Inferior parietal cortex (tissue), 1 donor: ENCODE measurements around the gene KLHL17.
A peak's percentile ranks its signal among the peaks of the same experiment; 100 is the strongest.

Experiments used
- DNase-seq: peaks from one replicate; pipeline ENCODE4 v3.0.0-alpha.2; 2016; ENCODE audit errors: extremely low spot score

KLHL17 gene

DNA sequence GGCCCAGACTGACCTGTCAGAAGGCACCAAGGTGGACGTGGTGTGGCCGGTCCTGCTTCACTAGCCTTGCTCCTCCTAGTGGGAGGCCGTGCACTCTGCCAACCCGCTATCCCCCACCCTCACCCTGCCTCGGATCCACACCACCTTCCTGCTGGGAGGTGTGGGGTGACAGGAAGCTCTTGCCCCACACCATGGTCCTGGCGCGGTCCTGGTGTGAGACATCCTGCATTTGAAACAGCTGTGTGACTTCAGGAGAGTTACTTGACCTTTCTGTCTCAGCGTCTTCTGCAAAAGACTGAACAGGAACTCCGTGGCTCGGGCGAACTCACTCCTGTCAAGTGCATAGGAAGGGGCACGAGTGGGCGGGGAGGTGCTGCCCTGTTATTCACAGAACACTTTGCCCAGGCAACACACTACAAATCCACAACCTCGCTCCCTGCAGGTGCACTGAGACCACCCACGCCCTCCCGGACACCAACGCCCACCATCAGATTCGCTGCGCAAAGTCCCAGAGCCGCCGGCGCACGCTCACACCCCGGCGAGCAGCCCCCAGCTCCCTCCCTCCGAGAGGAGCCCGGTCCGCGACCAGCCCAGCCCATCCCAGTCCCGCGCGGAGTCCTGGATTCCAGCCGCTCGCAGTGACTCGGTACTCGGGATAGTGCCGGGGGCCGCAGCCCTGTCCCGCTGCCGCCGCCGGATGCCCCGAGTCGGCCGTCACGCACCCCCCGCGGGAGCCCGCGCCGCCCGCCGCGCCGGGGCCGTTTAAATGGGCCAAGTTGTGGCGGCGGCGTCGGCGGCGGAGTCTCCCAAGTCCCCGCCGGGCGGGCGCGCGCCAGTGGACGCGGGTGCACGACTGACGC lies 37.0 kb upstream of the KLHL17 start, which contains the start of gene SAMD11:
SAMD11 (plus strand) TSS at position 793 of the 860 bp plus-strand sequence. CDS start 509 bp downstream, outside the sequence.
- peak; percentile 75 for DNase-seq

DNA sequence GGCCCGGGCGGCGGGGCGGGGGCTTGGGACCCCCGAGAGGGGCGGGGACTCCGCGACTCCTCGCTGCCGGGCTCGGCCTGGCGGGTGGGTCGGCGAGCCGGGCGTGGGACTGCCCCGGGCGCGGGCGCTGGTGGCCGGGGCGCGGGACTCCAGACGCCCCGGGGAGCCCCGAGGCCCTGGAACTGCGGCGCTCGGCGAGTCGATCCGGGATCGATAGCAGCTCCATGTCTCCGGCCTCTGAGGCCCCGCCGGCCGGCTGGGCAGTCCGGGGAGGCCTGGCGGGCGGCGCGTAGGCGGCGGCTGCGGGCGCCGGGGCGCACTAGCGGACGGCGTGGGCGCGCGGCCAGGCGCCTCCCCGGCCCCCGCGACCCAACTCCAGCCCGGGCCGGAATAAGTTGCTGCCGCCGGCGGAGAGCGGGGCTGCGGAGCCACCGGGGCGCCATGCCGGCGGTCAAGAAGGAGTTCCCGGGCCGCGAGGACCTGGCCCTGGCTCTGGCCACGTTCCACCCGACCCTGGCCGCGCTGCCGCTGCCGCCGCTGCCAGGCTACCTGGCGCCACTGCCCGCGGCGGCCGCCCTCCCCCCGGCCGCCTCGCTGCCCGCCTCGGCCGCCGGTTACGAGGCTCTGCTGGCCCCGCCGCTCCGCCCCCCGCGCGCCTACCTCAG lies 36.3 kb upstream of the KLHL17 start:
- no peak for DNase-seq

DNA sequence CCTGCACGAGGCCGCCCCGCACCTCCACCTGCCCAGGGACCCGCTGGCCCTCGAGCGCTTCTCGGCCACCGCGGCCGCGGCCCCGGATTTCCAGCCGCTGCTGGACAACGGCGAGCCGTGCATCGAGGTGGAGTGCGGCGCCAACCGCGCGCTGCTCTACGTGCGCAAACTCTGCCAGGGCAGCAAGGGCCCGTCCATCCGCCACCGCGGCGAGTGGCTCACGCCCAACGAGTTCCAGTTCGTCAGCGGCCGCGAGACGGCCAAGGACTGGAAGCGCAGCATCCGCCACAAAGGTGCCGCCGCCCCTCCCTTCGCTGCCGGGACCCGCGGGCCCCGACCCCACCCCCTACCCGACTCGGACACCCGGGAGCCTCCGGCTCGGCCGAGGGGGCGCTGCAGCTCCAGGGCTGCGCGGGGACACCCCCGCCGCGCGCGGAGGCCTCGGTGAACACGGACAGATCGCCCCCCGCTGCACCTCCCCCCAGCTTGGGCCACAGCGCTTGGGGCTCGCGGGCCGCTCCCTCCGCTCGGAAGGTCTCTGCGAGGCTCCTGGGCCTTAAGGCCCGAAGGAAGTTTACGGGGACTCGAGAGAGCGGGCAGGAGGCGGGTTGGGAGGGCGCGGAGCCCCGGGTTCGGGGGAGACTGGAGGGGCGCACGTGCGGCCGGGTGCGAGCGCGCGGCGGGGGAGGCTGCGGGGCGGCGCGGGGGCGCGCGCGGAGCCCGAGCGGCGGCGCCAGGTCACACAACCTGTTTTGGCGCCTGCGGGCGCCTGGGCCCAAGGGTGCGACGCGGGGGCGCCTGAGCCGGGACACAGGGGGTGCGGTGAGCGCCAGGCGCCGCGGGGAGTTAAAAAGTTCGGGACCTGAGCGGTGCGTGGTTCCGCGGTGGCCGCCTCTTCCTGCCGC lies 35.5 kb upstream of the KLHL17 start:
- no peak for DNase-seq

DNA sequence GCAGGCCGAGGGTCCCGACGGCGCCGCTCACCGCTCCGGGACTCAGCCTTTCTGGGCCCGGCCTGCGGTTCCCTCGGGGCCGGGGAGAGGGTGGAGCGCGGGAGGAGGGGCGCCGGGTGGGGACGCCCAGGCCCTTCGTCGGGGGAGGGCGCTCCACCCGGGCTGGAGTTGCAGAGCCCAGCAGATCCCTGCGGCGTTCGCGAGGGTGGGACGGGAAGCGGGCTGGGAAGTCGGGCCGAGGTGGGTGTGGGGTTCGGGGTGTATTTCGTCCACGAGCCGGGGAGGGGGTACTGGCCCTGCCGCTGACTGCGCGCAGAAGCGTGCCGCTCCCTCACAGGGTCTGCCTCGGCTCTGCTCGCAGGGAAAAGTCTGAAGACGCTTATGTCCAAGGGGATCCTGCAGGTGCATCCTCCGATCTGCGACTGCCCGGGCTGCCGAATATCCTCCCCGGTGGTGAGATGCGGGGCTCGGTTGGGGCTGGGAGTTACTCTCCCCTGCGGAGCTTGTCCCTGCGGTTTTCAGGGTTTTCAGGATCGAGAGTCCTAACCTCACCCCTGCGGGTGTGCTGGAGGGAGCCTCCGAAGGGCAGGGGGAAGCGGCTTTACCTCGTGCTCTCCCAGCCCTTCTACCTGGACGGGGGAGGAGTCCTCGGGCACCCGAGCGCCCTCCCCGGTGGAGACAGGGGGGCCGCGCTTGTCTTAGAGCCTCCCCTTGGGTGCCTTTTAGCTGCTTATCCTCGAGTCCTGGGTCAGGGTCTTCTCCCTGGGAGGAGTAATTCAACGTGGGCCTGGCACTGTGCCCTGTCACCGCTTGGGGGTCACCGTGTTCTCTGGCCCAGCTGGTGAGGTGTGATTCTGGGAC lies 34.6 kb upstream of the KLHL17 start:
- no peak for DNase-seq

DNA sequence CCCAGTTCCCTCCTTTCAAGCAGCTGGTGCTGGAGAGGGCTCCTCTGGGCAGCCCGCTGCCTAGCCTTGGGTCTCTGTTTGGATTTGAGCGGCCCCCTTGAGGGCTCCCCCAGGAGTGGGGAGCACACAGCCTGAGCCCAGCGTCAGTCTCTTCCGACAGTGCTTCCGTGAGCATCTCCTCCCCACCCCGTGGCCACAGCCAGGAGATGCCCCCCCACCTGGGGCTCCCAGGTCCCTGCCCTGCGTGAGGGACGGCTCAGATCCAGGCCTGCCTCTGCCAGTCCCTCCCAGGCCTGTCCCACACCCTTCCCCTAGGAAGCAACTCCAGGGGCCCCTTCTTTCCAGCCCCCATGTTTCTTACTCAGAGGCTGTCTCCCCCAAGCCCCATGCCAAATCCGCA lies 33.1 kb upstream of the KLHL17 start:
- no peak for DNase-seq

DNA sequence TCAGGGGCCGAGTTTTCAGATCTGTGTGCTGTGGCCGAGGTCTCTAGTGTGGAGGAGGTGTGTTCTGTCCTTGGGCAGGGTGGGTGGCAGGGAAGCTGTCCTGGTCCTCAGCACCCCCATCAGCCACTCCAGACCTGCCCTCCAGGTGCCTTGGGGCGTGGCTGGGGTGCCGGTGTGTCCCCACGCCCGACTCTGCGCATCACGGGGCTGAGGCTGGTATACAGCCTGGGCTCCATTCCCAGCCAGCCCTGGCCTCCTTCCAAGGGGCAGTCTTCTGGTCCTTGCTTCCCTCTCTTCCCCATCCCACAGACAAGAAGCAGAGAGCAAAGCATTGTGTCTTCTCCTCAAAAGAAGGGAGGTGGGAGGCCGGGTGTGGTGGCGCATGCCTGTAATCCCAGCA lies 32.6 kb upstream of the KLHL17 start:
- no peak for DNase-seq

DNA sequence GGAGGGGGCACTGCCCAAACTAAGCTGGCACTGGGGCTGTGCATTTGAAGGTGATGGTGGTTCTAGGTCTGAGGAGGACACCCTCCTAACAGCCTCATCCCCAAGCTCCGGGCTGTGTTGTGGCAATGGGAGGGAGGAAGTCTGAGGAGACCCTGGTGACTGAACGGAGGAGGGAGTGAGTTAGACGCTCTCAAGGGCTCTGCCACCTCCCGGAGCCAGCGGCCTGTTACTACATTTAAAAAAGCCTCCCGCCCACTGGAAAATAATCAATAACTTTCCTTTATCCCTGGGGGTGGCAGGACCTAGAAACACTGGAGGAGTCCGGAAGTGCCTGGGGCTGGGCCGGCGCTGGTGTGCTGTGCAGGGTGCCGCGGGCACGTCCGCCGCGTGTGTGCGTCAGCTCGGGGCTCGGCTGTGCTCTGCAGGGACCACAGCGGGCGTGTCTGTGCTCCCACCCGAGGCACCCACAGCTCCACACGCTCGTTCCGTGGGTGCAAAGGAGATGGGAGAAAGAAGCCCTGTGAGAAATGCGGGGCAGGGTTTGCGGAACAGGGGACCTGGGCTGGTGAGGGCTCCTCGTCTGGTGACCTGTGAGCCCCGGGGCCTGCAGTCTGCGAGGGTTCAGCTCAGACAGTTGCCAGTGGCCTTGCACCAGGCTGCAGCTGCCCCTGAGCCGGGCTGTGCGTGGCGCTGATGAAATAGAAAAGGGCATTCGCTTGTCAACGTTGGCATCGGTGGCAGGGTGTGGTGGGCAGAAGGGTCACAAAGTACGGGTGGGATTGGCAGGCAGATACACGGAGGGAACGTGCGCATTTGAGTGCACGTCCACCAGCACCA lies 31.3 kb upstream of the KLHL17 start:
- no peak for DNase-seq

DNA sequence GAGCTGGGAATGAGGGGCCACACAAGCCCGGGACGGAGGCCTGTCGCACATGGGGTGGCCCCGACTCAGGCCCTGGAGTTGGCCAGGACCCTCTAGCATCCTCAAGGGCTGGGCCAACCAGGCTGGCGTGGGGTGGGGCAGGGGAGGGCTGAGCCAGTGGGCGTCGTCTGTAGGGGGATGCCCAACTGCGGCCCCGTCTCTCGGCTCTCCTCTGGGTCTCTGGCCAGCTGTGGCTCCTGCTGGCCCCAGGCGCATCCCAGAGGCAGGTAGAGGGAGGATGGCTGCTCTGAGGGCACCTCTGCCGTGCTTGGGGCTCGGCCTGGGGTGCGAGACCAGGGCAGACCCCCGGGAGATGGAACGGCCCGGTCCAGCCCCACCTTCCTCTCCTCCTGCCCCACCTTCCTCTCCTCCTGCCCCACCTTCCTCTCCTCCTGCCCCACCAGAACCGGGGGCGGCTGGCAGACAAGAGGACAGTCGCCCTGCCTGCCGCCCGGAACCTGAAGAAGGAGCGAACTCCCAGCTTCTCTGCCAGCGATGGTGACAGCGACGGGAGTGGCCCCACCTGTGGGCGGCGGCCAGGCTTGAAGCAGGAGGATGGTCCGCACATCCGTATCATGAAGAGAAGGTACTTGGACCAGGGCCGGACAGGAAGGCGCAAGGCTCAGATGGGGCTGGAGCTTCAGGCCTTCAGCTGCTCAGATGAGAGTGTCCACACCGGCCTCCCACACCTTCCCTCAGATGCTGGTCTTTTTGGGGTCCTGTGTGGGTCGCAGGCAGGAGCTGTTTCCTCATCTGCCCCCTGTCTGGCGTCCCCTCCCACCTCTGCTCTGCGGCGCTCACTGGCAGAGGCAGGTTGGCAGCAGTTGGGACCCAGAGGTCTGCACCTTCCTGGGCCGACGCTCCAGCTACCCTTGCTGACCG lies 30.4 kb upstream of the KLHL17 start:
- DNase-seq = no peak

DNA sequence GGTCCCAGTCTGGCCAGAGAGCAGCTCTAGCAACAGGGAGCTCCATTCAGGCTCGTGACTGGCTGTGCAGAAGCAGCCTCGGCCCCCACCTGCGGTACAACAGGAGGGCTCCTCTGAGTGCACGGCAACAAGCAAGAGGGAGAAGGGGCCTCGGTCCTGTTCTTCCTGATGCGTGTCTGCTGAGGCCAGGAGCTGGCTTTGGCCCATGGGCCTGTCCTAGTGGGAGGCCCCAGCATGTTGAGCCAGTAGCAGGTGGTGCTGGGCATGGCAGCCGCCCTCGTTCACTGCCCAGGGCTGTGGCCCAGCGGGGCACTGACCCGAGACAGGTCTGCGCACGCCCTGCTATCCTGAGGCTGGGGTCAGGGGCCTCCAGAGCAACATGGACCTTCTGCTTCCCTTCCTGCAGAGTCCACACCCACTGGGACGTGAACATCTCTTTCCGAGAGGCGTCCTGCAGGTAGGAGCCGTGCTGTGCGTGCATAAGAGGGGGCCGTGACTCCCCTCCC lies 29.7 kb upstream of the KLHL17 start:
- DNase-seq = no peak

DNA sequence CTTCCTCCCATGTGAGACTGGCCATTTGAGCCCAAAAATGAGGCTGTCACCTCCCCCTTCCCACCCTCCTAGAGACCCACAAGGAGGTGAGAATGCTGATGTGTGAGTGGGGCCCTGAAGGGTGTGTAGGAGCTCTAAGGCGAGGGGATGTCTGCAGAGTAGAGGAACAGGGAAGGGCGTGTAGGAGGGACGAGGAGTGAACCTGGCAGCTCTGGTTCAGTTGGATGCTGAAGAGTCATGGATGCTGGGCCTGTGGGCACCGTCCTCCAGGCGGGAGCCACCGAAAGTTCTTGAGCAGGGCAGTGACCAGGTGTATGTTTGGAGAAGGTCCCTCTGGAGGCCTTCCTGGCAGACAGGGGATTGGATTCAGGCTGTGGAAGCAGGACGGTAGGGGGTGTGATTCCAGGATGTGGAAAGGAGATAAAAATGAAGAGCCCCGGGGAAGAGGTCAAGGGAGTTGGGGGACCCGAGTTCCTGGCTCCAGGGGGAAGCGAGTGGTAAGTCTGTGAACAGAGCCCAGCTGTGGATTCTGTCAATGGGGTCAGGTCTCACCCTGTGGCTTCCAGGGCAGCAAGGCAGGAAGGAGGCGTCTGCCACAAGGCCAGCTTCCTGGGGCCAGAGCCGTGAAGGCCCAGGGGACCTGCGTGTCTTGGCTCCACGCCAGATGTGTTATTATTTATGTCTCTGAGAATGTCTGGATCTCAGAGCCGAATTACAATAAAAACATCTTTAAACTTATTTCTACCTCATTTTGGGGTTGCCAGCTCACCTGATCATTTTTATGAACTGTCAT lies 28.8 kb upstream of the KLHL17 start:
- DNase-seq = no peak

DNA sequence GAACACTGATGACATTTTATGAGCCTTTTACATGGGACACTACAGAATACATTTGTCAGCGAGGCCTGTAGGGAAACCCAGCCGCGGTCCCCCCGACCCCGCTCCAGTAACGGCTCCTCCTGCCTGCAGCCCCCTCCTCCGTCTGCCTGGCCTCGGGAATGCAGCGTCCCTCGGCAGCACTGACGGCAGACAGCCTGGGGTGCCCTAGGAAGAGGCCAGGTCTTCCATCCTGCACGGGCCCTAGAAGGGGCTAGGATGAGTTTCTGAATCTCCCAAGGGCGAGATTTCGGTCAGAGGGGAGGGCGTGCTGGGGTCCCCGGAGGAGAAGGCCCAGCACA lies 28.2 kb upstream of the KLHL17 start:
- DNase-seq = no peak

DNA sequence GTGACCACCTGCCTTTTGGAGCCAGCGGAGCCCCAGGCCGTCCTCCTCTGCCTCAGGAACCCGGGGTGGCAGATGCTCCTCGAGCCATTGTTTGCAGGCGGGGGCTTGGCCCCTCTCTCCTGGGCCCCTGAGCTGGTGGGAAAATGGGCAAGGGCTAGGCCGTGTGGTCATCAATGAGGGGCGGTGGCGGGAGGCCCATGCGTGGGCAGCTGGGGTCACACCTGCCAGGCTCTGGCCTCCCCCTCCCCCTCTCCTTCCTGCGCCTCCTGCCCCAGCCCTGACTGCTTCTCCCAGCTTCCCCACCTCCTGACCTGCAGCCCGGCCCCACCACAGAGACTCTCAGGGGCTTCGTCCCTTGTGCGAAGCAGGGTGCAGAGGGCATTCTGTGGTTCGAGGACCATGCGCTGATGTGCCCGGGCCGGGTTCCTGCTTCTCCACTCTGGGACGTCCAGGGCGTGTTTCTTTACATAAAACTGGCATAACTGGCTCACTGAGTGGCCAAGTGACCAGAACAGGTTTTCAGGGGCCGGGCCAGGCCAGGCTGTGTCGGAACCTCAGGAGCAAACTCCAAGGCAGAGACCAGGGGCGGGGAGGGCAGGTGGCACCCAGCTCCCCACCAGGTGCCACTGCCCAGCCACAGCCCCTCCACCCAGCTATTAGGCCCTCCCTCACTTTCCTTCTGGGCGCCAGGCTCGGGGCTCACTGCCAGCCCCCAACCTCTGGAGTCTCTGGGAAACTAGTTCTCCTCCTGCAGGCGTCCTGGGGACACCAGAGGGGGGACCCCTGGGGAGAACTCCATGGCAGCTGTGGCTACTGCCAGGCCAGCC lies 27.4 kb upstream of the KLHL17 start:
- DNase-seq = no peak

DNA sequence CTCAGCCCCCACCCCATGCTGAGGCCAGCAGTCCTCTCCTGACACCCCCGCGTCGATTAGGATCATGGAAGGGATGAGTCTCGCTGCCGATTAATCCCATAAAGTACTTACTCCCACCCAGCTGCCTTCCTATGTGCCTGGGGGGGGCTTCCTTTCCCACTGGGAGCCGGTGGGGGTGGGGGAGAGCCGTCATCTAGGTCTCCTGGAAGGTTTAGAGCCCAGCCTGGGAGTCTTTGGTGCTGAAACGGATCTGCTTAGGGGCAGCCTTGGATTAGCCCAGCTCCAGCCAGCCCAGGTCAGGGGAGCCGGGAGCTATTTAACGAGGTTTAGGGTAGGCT lies 26.8 kb upstream of the KLHL17 start:
- no peak for DNase-seq

DNA sequence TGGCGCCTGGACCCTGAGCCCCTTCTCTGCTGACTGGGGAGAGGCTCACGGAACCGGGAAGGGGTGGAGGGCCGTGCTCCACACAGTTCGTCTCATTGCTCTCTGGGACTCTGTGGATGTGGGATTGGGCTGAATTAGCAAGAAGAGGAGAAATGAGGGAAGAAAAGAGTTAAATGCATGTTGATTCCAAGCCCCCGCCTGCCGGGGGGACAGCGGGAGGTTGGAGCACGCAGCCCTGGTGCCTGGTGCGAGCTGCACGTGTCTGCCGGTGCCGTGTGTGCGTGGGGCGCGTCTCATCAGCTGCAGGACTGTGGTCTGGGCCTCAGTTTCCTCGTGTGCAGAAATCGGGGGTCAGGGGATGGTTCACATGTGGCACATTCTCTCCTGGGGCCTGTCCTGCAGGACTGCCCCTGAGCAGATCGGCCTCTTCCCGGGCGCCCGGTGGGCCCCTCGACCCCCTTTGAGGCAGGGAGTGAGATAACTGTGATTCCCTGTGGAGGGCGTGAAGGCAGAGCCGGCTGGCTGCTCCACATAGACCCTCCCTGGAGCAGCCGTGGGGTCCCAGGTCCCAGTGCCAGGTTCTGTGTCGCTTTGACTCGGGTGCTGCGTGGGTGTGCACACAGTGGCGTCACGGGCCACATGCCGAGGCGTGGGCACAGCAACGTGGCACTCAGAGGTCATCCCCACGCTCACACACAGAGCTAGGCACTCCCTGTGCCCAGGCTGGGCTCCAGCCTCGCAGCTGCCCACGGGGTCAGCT lies 25.2 kb upstream of the KLHL17 start:
- no peak for DNase-seq

DNA sequence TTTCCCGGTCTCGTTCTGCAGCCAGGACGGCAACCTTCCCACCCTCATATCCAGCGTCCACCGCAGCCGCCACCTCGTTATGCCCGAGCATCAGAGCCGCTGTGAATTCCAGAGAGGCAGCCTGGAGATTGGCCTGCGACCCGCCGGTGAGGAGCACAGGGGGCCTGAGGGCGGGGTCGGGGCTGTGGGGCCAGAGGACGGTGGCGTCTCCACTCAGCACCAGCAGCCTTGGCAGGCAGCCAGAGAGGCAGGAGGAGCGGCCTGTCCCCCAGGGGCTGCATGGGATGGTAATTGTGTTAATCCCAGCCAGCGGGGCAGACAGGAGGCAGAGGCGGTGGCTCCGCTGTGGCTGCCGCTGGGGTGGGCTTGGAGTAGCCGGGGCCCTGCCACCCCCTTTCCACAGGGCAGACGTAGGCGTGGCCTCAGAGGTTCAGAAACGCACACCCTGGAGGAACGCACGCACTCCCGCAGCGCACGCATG lies 24.6 kb upstream of the KLHL17 start:
- DNase-seq = no peak
